Sigmoid colon (tissue), 7 donors: ENCODE data around the gene STK32B. TPM values are rescaled to one million over a fixed set of nuclear protein-coding genes. Genes with fewer than 3 reads are reported as not detected.

Source experiments
- DNase-seq: peaks from one replicate; pipeline ENCODE4 v3.0.0-alpha.2; 2019
- H3K27ac ChIP-seq, 4 donors: fragments of 200-600 bp; sonication (generic); one replicate each; pipeline ENCODE4 v1.5.1; 2016 to 2019; ENCODE audit warnings: mild to moderate bottlenecking in 1 of 4
- H3K27me3 ChIP-seq, 3 donors: fragments of 200-600 bp; sonication (generic); one replicate each; pipeline ENCODE4 v1.5.1; 2019; ENCODE audit warnings: mild to moderate bottlenecking in 1 of 3
- H3K36me3 ChIP-seq, 4 donors: fragments of 200-600 bp; sonication (generic); one replicate each; pipeline ENCODE4 v1.5.1; 2016 to 2019
- H3K4me1 ChIP-seq, 4 donors: fragments of 200-600 bp; sonication (generic); one replicate each; pipeline ENCODE4 v1.5.1; 2017 to 2019
- H3K4me3 ChIP-seq, 4 donors: fragments of 200-600 bp; sonication (generic); one replicate each; pipeline ENCODE4 v1.5.1; 2017 to 2019; ENCODE audit warnings: mild to moderate bottlenecking in 2 of 4, moderate library complexity in 1 of 4
- H3K9me3 ChIP-seq, 4 donors: fragments of 200-600 bp in 3 of 4; sonication (generic) in 3 of 4; one replicate each; pipeline versions ENCODE4 v1.5.1 to v1.6.1; 2013 to 2019
- EP300 ChIP-seq, 4 donors: sonication (generic); formaldehyde crosslinking; IDR thresholded peaks; one replicate each; pipeline ENCODE4 v1.6.1; 2017; ENCODE audit warnings: antibody characterized with exemption in 4 of 4
- POLR2A ChIP-seq, 2 donors: fragments of 450-650 bp; IDR thresholded peaks; one replicate each; pipeline ENCODE4 v1.6.1; 2016; ENCODE audit warnings: antibody characterized with exemption in 2 of 2, mild to moderate bottlenecking in 2 of 2, moderate library complexity in 2 of 2
- POLR2AphosphoS5 ChIP-seq, 4 donors: sonication (generic); formaldehyde crosslinking; IDR thresholded peaks; one replicate each; pipeline ENCODE4 v1.6.1; 2017; ENCODE audit warnings: antibody characterized with exemption in 4 of 4
- whole genome bisulfite sequencing, 2 donors: extraction: QIAGEN DNeasy Blood & Tissue Kit; methylation state at CpG; one replicate each; pipeline ENCODE4 v1.1.7; 2013; 5-methylcytosine and 5-hydroxymethylcytosine counted together
- intact Hi-C: fragments of 100-400 bp; cut with DNase I; formaldehyde crosslinking; loops from one replicate; pipeline ENCODE4 v1.15.1; 2023
- polyA plus RNA-seq, 3 donors: library from polyadenylated mRNA; stranded (reverse); fragments of 200-250 nt; gene quantifications; one replicate each; pipeline ENCODE4 v1.2.3, GENCODE V29; 2013
- total RNA-seq, 4 donors: library from RNA; depleted of rRNA; stranded (reverse); fragments of >200 nt; gene quantifications; one replicate each; pipeline ENCODE4 v1.1.0, GENCODE V29; 2016
- TF ChIP-seq, protein P1 (sequence below), 4 experiments: fragments of 450-650 bp in 3 of 4; fragments of 200-600 bp in 1 of 4; IDR thresholded peaks; one replicate each; pipeline ENCODE4 v1.5.1; 2016 to 2019; ENCODE audit warnings: antibody characterized with exemption in 4 of 4, mild to moderate bottlenecking in 3 of 4, moderate library complexity in 2 of 4
- donor health status: healthy with polysubstance abuse.
- donor health status: Bipolar disorder and iron deficiency.
- donor health status: healthy.

The STK32B gene
- total and polyA plus RNA-seq, 7 donors: 0.23 to 3.9 (median 1.8) TPM

DNA sequence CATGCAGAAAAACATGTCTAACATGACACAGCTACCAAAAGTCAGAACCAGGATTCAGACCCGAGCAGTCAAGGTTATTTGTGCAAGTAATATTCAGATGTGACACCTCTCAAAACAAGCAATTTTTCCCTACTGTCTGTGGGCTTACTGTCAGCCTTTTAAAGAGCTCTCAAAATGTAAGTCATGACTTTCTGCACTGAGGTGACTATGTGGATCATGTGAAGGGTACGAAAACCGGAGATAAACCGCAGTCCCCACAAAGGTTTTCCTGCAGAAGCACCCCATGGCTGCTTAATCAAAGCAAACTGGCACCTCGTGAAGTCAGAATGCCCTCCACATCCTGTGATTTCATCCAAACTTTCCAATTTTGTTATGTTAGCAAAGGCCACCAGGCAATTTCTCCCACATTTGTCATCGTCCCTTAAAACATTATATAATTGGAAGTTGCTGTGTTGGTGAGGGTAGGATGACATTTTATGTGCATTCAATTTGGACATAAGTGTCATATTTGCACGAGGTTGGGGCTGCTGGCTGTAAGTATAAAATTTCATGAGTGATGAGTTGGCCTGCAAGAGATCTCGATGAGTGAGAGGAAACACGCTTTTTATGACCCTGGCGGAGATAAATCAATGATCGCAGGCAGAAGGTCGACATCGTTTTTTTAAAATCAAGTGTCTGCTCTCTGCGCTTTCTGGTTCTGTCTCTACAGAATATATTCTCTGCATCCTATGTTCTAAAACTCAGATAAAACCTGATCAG, 161.2 kb downstream of the STK32B start:
- H3K4me3 ChIP-seq: no peak overlapping the region
- H3K9me3 ChIP-seq: no peaks in the 10 kb centered on the region
- WGBS, 2 donors: 65 to 75% methylated on average over 14 of the region's 14 CpGs
- H3K4me1 ChIP-seq: no peaks in the 10 kb centered on the region
- no peak for TF ChIP-seq POLR2AphosphoS5 (IDR thresholded peaks at IDR 0.05)
- no peak for TF ChIP-seq EP300 (IDR thresholded peaks at IDR 0.05)
- TF ChIP-seq, protein P1, sequence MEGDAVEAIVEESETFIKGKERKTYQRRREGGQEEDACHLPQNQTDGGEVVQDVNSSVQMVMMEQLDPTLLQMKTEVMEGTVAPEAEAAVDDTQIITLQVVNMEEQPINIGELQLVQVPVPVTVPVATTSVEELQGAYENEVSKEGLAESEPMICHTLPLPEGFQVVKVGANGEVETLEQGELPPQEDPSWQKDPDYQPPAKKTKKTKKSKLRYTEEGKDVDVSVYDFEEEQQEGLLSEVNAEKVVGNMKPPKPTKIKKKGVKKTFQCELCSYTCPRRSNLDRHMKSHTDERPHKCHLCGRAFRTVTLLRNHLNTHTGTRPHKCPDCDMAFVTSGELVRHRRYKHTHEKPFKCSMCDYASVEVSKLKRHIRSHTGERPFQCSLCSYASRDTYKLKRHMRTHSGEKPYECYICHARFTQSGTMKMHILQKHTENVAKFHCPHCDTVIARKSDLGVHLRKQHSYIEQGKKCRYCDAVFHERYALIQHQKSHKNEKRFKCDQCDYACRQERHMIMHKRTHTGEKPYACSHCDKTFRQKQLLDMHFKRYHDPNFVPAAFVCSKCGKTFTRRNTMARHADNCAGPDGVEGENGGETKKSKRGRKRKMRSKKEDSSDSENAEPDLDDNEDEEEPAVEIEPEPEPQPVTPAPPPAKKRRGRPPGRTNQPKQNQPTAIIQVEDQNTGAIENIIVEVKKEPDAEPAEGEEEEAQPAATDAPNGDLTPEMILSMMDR (IDR thresholded peaks at IDR 0.05): no peak
- no peak for TF ChIP-seq POLR2A (IDR thresholded peaks at IDR 0.05)
- no peak for DNase-seq
- H3K36me3 ChIP-seq: no peaks in the 10 kb centered on the region
- no peaks in the 10 kb centered on the region for H3K27me3 ChIP-seq
- intact Hi-C loops: no loop called here
- no peak overlapping the region for H3K27ac ChIP-seq

DNA sequence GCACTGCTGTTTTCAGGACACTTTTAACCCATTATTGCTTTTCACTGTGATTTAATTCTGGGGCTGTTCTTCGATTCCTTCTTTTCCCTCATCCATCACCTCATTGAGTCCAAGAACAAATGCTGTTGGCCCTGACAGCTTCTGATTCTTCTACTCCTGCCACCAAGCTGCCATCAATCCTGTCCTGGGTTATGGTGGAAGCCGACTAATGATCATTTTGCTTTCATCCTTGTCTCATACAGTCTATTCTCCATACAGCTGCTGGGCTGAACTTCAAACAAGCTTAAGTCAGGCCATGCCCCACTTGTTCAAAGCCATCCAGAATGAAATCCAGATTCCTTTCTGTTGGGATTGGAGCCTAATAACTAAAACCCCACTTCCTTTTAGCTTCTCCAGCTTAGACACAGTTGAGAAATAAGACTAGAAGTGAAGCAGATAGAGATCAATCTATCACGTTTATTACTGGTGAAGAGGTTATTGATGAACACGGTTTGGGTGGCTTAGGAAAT, 161.9 kb downstream of the STK32B start:
- WGBS, 2 donors: 81 to 87% methylated on average over 4 of the region's 4 CpGs
- no peak for DNase-seq
- Histone ChIP-seq H3K4me3 (no peak overlapping the region), H3K27me3 (no peaks in the 10 kb centered on the region), H3K4me1 (no peaks in the 10 kb centered on the region), H3K9me3 (no peaks in the 10 kb centered on the region), H3K27ac (no peak overlapping the region), H3K36me3 (no peaks in the 10 kb centered on the region)
- intact Hi-C loops: no loop called here
- TF ChIP-seq POLR2A (IDR thresholded peaks at IDR 0.05): no peak
- TF ChIP-seq POLR2AphosphoS5 (IDR thresholded peaks at IDR 0.05): no peak
- no peak for TF ChIP-seq EP300 (IDR thresholded peaks at IDR 0.05)
- TF ChIP-seq, protein P1 (IDR thresholded peaks at IDR 0.05): no peak

GRCh38 chr4:5215321-5215720, 164.0 kb downstream of the STK32B start:
- no peak for DNase-seq
- H3K27me3 ChIP-seq: no peaks in the 10 kb centered on the region
- H3K4me3 ChIP-seq: no peak overlapping the region
- H3K4me1 ChIP-seq: no peaks in the 10 kb centered on the region
- no peak for TF ChIP-seq POLR2AphosphoS5 (IDR thresholded peaks at IDR 0.05)
- TF ChIP-seq EP300 (IDR thresholded peaks at IDR 0.05): no peak
- no peak overlapping the region for H3K27ac ChIP-seq
- 28 to 56% methylated on average over 2 of the region's 2 CpGs for WGBS, 2 donors
- no peaks in the 10 kb centered on the region for H3K9me3 ChIP-seq
- H3K36me3 ChIP-seq: no peaks in the 10 kb centered on the region
- intact Hi-C loops: no loop called here

- H3K4me1 ChIP-seq: no peaks in the 10 kb centered on the region
- H3K36me3 ChIP-seq: no peaks in the 10 kb centered on the region
- H3K27me3 ChIP-seq: no peaks in the 10 kb centered on the region
- peaks cover 0 to 12% (median 3%) of the 10 kb centered on the region in 4 donors for H3K9me3 ChIP-seq
- TF ChIP-seq, protein P1 (IDR thresholded peaks at IDR 0.05): no peak
- TF ChIP-seq EP300 (IDR thresholded peaks at IDR 0.05): no peak
- TF ChIP-seq POLR2AphosphoS5 (IDR thresholded peaks at IDR 0.05): no peak
- TF ChIP-seq POLR2A (IDR thresholded peaks at IDR 0.05): no peak
- no peak for DNase-seq
- intact Hi-C loops: no loop called here
- WGBS, 2 donors: 85 to 87% methylated on average over 1 of the region's 1 CpG
- no peak overlapping the region for H3K4me3 ChIP-seq
- H3K27ac ChIP-seq: no peak overlapping the region
Measured at GRCh38 chr4:5217421-5217820, 166.1 kb downstream of the STK32B start.

DNA sequence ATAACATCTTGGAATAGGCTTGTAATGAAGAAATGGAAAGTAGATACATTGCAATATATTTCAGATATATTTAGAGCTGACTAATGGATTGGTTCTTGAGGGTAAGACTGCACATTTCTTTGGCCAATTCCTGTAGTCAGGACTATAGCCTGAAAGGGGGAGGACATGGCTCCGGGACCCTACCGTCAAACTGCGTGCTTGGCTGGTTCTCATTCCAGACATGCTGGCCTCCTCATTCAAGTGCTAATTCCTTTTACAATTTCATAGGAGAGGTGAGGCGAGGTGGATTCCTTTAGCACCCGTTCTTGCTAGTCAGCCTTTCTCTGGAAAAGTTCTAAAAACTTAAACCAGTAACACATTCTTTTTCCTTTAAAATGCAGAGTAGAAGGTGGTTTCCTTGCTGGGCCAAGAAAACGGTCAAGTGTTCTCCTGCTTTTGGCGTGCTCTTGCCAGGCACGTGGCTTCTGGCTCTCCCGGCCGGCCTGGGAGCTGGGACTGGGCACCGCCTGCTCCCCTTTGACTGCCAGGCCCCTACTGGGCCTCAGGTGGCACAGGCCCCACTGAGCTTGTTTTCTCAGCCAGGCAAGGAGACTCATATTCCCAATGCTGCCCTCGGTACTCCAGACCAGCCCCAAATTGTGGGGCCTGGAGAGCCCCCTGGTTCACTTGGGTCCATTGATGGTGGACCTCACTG, 167.2 kb downstream of the STK32B start:
- H3K4me1 ChIP-seq: no peaks in the 10 kb centered on the region
- H3K9me3 ChIP-seq: peaks cover 0 to 12% (median 7%) of the 10 kb centered on the region in 4 donors
- no peaks in the 10 kb centered on the region for H3K36me3 ChIP-seq
- no peak for DNase-seq
- TF ChIP-seq POLR2A (IDR thresholded peaks at IDR 0.05) (no peak), EP300 (IDR thresholded peaks at IDR 0.05) (no peak), POLR2AphosphoS5 (IDR thresholded peaks at IDR 0.05) (no peak)
- TF ChIP-seq, protein P1 (IDR thresholded peaks at IDR 0.05): no peak
- intact Hi-C loops: no loop called here
- no peak overlapping the region for H3K27ac ChIP-seq
- WGBS, 2 donors: 79 to 88% methylated on average over 12 of the region's 12 CpGs
- no peaks in the 10 kb centered on the region for H3K27me3 ChIP-seq
- no peak overlapping the region for H3K4me3 ChIP-seq
